SHP77 (cell line): ENCODE data around the gene GTF2A1.
A peak's percentile ranks its signal among the peaks of the same experiment; 100 is the strongest.

Source experiments
- DNase-seq, 2 experiments: peaks; one replicate each; lab custom pipeline; 2025; lab: John Stamatoyannopoulos, UW

GTF2A1 gene

GRCh38 chr14:81137316-81137715, 83.4 kb downstream of the GTF2A1 start:
- no peak for DNase-seq

DNA sequence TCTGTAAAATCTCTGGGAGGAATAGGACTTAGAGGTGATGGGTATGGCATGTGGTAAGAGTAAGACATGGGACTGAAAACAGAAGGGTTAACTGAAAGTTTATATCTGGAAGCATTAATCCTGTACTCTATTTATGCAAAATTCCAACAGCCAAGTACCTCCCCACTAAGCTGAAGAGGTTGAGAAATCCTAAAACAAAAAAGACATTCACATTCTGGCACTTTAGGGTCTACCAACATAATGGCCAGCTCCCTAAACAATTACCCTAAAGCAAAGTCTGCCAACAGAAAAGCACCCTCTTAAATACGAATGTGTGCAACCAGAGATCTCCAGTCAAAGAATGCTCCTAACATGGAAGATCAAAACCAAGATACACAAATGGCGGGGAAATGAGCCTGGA, 87.4 kb downstream of the GTF2A1 start:
- DNase-seq: no peak

- peak; percentile 24 to 67 for DNase-seq
These were observed 88.3 kb downstream of the GTF2A1 start for GRCh38 chr14:81132468-81132867.

DNA sequence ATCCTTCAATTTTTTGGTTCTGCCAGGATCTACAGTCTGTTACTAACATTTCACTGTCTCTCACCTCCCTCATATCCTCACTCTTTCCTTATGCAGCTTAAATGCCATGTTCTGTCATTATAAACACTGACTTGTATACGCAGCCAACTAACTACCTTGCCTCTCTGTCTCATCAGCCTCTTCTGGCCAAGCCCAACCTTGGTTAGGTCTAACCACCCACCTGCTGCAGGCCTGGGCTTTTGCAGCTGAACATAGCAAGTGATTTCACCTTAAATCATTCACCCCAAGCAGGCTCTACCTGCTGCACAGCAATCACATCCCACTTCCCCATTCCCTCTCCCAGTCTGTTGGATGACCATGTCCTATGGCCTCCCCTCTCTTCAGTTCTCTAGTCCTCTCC, 91.5 kb downstream of the GTF2A1 start:
- no peak for DNase-seq

GRCh38 chr14:81127785-81128184, 93.0 kb downstream of the GTF2A1 start:
- DNase-seq: no peak

GRCh38 chr14:81125536-81125935, 95.2 kb downstream of the GTF2A1 start:
- DNase-seq: no peak
